Mesenchymal stem cell (in vitro differentiated cells and primary cell): ENCODE data around the gene PELI1.

Experiments used
- DNase-seq: peaks from one replicate; pipeline ENCODE4 v3.0.0-alpha.2; 2013
- H2AFZ ChIP-seq: one replicate; pipeline ENCODE4 v1.6.1; 2013; ENCODE audit warnings: low read depth, mild to moderate bottlenecking, control low read depth, inconsistent platforms, low read length, moderate library complexity
- H2AK5ac ChIP-seq: 2 replicates; pipeline ENCODE4 v1.6.1; 2013; ENCODE audit warnings: low read length, moderate library complexity, mild to moderate bottlenecking, inconsistent platforms; ENCODE audit not compliant: severe bottlenecking
- H2BK120ac ChIP-seq: one replicate; pipeline ENCODE4 v1.6.1; 2013; ENCODE audit warnings: low read depth, mild to moderate bottlenecking, inconsistent platforms, low read length, moderate library complexity
- H2BK12ac ChIP-seq, 2 experiments: one replicate each; pipeline ENCODE4 v1.6.1; 2013; ENCODE audit warnings: inconsistent platforms in 2 of 2, low read length in 2 of 2, mild to moderate bottlenecking in 2 of 2, moderate library complexity in 2 of 2, control low read depth in 1 of 2
- H2BK15ac ChIP-seq: one replicate; pipeline ENCODE4 v1.6.1; 2013; ENCODE audit warnings: mild to moderate bottlenecking, low read depth, inconsistent platforms; ENCODE audit not compliant: poor library complexity, severe bottlenecking
- H2BK5ac ChIP-seq: 2 replicates; pipeline ENCODE4 v1.6.1; 2013; ENCODE audit warnings: low read depth, mild to moderate bottlenecking, low read length, control low read depth, inconsistent platforms; ENCODE audit not compliant: poor library complexity, severe bottlenecking
- H3K14ac ChIP-seq, 2 experiments: one replicate each; pipeline ENCODE4 v1.6.1; 2013; ENCODE audit warnings: inconsistent platforms in 2 of 2, low read length in 2 of 2, control low read depth in 1 of 2, mild to moderate bottlenecking in 1 of 2, moderate library complexity in 1 of 2
- H3K18ac ChIP-seq, 2 experiments: one replicate each; pipeline ENCODE4 v1.6.1; 2013; ENCODE audit warnings: inconsistent platforms in 2 of 2, low read length in 2 of 2, control low read depth in 1 of 2, low read depth in 1 of 2, mild to moderate bottlenecking in 1 of 2
- H3K23ac ChIP-seq, 2 experiments: one replicate each; pipeline ENCODE4 v1.6.1; 2013; ENCODE audit warnings: inconsistent platforms in 2 of 2, low read length in 2 of 2, mild to moderate bottlenecking in 2 of 2, moderate library complexity in 2 of 2, control low read depth in 1 of 2
- H3K27ac ChIP-seq: 2 replicates; pipeline ENCODE4 v1.5.1; 2013; ENCODE audit warnings: mild to moderate bottlenecking, moderate library complexity, low read length, control low read depth, inconsistent platforms; ENCODE audit not compliant: poor library complexity, severe bottlenecking
- H3K27me3 ChIP-seq, 2 experiments: 2 replicates each; pipeline versions ENCODE4 v1.6.1 to v1.7.0; 2013; ENCODE audit warnings: low read length in 2 of 2, mild to moderate bottlenecking in 2 of 2, moderate library complexity in 2 of 2, control low read depth in 1 of 2, inconsistent platforms in 1 of 2; ENCODE audit not compliant: control insufficient read depth in 1 of 2, insufficient read depth in 1 of 2
- H3K36me3 ChIP-seq, 2 experiments: 2 replicates each; pipeline versions ENCODE4 v1.6.1 to v1.7.0; 2013; ENCODE audit warnings: low read length in 2 of 2, control low read depth in 1 of 2, inconsistent platforms in 1 of 2, low read depth in 1 of 2, mild to moderate bottlenecking in 1 of 2; ENCODE audit not compliant: insufficient read depth in 2 of 2, control insufficient read depth in 1 of 2
- H3K4ac ChIP-seq, 2 experiments: one replicate each; pipeline ENCODE4 v1.6.1; 2013; ENCODE audit warnings: inconsistent platforms in 2 of 2, low read length in 2 of 2, mild to moderate bottlenecking in 2 of 2, moderate library complexity in 2 of 2, control low read depth in 1 of 2, low read depth in 1 of 2
- H3K4me1 ChIP-seq: 2 replicates; pipeline ENCODE4 v1.6.1; 2013; ENCODE audit warnings: low read depth, low read length, control low read depth; ENCODE audit not compliant: control insufficient read depth, insufficient read depth
- H3K4me2 ChIP-seq: 2 replicates; pipeline ENCODE4 v1.6.1; 2013; ENCODE audit warnings: low read length, mild to moderate bottlenecking, inconsistent platforms; ENCODE audit not compliant: poor library complexity, severe bottlenecking
- H3K4me3 ChIP-seq, 2 experiments: 2 replicates each; pipeline versions ENCODE4 v1.5.1 to v1.7.0; 2013; ENCODE audit warnings: low read length in 2 of 2, mild to moderate bottlenecking in 2 of 2, control low read depth in 1 of 2, low read depth in 1 of 2; ENCODE audit not compliant: insufficient read depth in 1 of 2
- H3K79me1 ChIP-seq: replicated peaks from 2 replicates; pipeline ENCODE4 v1.6.1; 2013; ENCODE audit warnings: mild to moderate bottlenecking, control low read depth, low read length, inconsistent platforms; ENCODE audit not compliant: poor library complexity, severe bottlenecking
- H3K9ac ChIP-seq: 2 replicates; pipeline ENCODE4 v1.7.0; 2013; ENCODE audit warnings: mild to moderate bottlenecking, low read length, moderate library complexity
- H3K9me3 ChIP-seq: 2 replicates; pipeline ENCODE4 v1.7.0; 2013; ENCODE audit warnings: mild to moderate bottlenecking, low read length; ENCODE audit not compliant: control insufficient read depth
- H4K8ac ChIP-seq: one replicate; pipeline ENCODE4 v1.6.1; 2013; ENCODE audit warnings: inconsistent platforms, mild to moderate bottlenecking, low read length, moderate library complexity
- H4K91ac ChIP-seq: one replicate; pipeline ENCODE4 v1.6.1; 2013; ENCODE audit warnings: mild to moderate bottlenecking, low read length, inconsistent platforms
- WGBS: methylation state at CpG from one replicate; pipeline ENCODE4 v1.1.7; 2013; ENCODE audit warnings: mixed read lengths; 5-methylcytosine and 5-hydroxymethylcytosine counted together

The PELI1 gene

GRCh38 chr2:64114063-64114911, 29.9 kb downstream of the PELI1 start:
- no peak overlapping the region for H3K23ac ChIP-seq
- H3K4me3 ChIP-seq, result no peak overlapping the region
- 67% methylated on average over 1 of the region's 1 CpG for WGBS
- H4K91ac ChIP-seq, result no peak overlapping the region
- no peak overlapping the region for H2BK120ac ChIP-seq
- H3K4me1 ChIP-seq, result peaks cover 1% of the 10 kb centered on the region
- H3K9me3 ChIP-seq, result no peaks in the 10 kb centered on the region
- H3K18ac ChIP-seq, result no peak overlapping the region
- no peak overlapping the region for H3K14ac ChIP-seq
- H2AFZ ChIP-seq, result no peak overlapping the region
- no peak overlapping the region for H2BK5ac ChIP-seq
- no peak overlapping the region for H3K4me2 ChIP-seq
- H3K79me1 ChIP-seq, result peaks cover 10% of the 10 kb centered on the region
- H3K27ac ChIP-seq, result peak overlapping the region; percentile 51
- H2BK12ac ChIP-seq, result no peak overlapping the region
- peak overlapping the region; percentile 6 for H3K9ac ChIP-seq
- H3K27me3 ChIP-seq, result no peaks in the 10 kb centered on the region
- no peak overlapping the region for H2BK15ac ChIP-seq
- peak overlapping the region; percentile 4 for H2AK5ac ChIP-seq
- H3K4ac ChIP-seq, result no peak overlapping the region
- peak; percentile 61 for DNase-seq
- H4K8ac ChIP-seq, result no peak overlapping the region
- H3K36me3 ChIP-seq, result no peaks in the 10 kb centered on the region

- Histone ChIP-seq H2BK5ac (no peak overlapping the region), H3K27me3 (no peaks in the 10 kb centered on the region), H3K4me1 (peaks cover 9% of the 10 kb centered on the region), H3K18ac (no peak overlapping the region), H2AFZ (no peak overlapping the region), H3K4me3 (no peak overlapping the region), H3K9ac (no peak overlapping the region), H3K4ac (no peak overlapping the region), H2AK5ac (no peak overlapping the region), H3K9me3 (no peaks in the 10 kb centered on the region), H4K91ac (no peak overlapping the region), H3K79me1 (peaks cover 15% of the 10 kb centered on the region), H2BK120ac (no peak overlapping the region), H2BK15ac (no peak overlapping the region), H4K8ac (no peak overlapping the region), H3K14ac (no peak overlapping the region), H3K36me3 (no peaks in the 10 kb centered on the region), H3K4me2 (no peak overlapping the region), H3K27ac (no peak overlapping the region), H2BK12ac (no peak overlapping the region), H3K23ac (no peak overlapping the region)
- no peak for DNase-seq
- 93% methylated on average over 3 of the region's 4 CpGs for WGBS
Measured at GRCh38 chr2:64112016-64112415, 32.2 kb downstream of the PELI1 start.

DNA sequence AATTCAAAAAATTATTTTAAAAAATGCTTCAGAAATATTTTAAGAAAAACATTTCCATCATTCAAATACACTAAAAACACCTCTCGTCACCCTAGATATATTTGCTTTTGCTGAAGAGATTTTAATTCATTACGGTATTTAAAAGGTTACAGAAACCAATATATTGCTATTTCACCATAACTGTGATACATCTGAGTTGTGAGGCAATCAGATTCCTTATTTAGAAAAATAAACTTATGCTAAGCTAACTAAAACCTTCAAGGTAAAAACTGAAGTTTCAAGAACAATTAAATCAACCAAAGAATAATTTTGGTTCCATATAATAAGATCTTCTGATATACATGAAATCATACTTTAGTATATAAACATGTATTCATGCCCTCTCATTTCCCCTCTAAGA, 32.8 kb downstream of the PELI1 start:
- H3K23ac ChIP-seq, result no peak overlapping the region
- no peak overlapping the region for H3K27ac ChIP-seq
- H3K18ac ChIP-seq, result no peak overlapping the region
- no peak overlapping the region for H2BK15ac ChIP-seq
- no peak overlapping the region for H3K14ac ChIP-seq
- H2AFZ ChIP-seq, result no peak overlapping the region
- no peak overlapping the region for H2AK5ac ChIP-seq
- H4K91ac ChIP-seq, result no peak overlapping the region
- H3K4me2 ChIP-seq, result no peak overlapping the region
- no peak overlapping the region for H2BK5ac ChIP-seq
- DNase-seq, result no peak
- no peak overlapping the region for H2BK12ac ChIP-seq
- no peak overlapping the region for H3K4me3 ChIP-seq
- H2BK120ac ChIP-seq, result no peak overlapping the region
- WGBS, result no CpG with 5 or more reads among the region's 2 CpGs
- H3K4me1 ChIP-seq, result peaks cover 14% of the 10 kb centered on the region
- H3K9ac ChIP-seq, result no peak overlapping the region
- no peak overlapping the region for H4K8ac ChIP-seq
- peaks cover 11% of the 10 kb centered on the region for H3K79me1 ChIP-seq
- no peaks in the 10 kb centered on the region for H3K27me3 ChIP-seq
- no peaks in the 10 kb centered on the region for H3K9me3 ChIP-seq
- H3K4ac ChIP-seq, result no peak overlapping the region
- H3K36me3 ChIP-seq, result no peaks in the 10 kb centered on the region

- no peak overlapping the region for H4K91ac ChIP-seq
- no peak overlapping the region for H3K9ac ChIP-seq
- H3K9me3 ChIP-seq, result no peaks in the 10 kb centered on the region
- H3K14ac ChIP-seq, result no peak overlapping the region
- H2BK15ac ChIP-seq, result no peak overlapping the region
- no peaks in the 10 kb centered on the region for H3K27me3 ChIP-seq
- H2AK5ac ChIP-seq, result peak overlapping the region; percentile 99
- DNase-seq, result no peak
- peaks cover 10% of the 10 kb centered on the region for H3K79me1 ChIP-seq
- no peak overlapping the region for H2BK120ac ChIP-seq
- WGBS, result 94% methylated on average over 3 of the region's 3 CpGs
- H3K23ac ChIP-seq, result no peak overlapping the region
- H2BK5ac ChIP-seq, result no peak overlapping the region
- H3K4ac ChIP-seq, result no peak overlapping the region
- no peak overlapping the region for H3K18ac ChIP-seq
- no peak overlapping the region for H2BK12ac ChIP-seq
- H2AFZ ChIP-seq, result no peak overlapping the region
- H3K4me1 ChIP-seq, result peaks cover 14% of the 10 kb centered on the region
- no peak overlapping the region for H3K4me2 ChIP-seq
- peaks cover 0 to 4% of the 10 kb centered on the region in 2 experiments for H3K36me3 ChIP-seq
- no peak overlapping the region for H3K27ac ChIP-seq
- no peak overlapping the region for H3K4me3 ChIP-seq
- peak overlapping the region; percentile 72 for H4K8ac ChIP-seq
Measured at GRCh38 chr2:64108666-64109241, 35.5 kb downstream of the PELI1 start.
